ENCODE measurements around the gene PMIS2.

- no peak for TF ChIP-seq MAX (IDR thresholded peaks at IDR 0.05; ENCODE audit: low read depth, low read length)
- no peak for TF ChIP-seq POLR2A (IDR thresholded peaks at IDR 0.05; ENCODE audit: extremely low read depth, insufficient read length)
Measured at GRCh38 chr19:35544110-35544802, 41.7 kb upstream of the PMIS2 start.

Measured in NB4 (cell line).